SK-N-SH (cell line): ENCODE measurements around the gene SLC7A5. TPM values are rescaled to one million over a fixed set of nuclear protein-coding genes. Genes with fewer than 3 reads are reported as not detected.
"Not testable (repeated sequence)": the region's sequence is repeated elsewhere in the genome, so short reads cannot be mapped to it uniquely, and the experiment has no call there.

Experiments
- CTCF ChIA-PET: fragments of 300-600, 350-600 bp; formaldehyde crosslinking; extraction: SDS; loops from one replicate; lab custom pipeline; 2021; lab: Yijun Ruan, JAX
- POLR2A ChIA-PET: fragments of 350-600 bp; sonication (Branson Sonifier 250); formaldehyde crosslinking; extraction: SDS; loops from one replicate; lab custom pipeline; 2020; ENCODE audit warnings: antibody characterized with exemption, inconsistent platforms; lab: Yijun Ruan, JAX
- DNase-seq: peaks from one replicate; pipeline ENCODE4 v3.0.0; 2012
- H2AFZ ChIP-seq: fragments of 200-600 bp; sonication (generic); 2 replicates; pipeline ENCODE4 v1.8.1; 2016; ENCODE audit warnings: antibody characterized with exemption, mild to moderate bottlenecking, low read depth
- H3F3A ChIP-seq: fragments of 200-600 bp; sonication (generic); replicated peaks from 2 replicates; pipeline ENCODE3; 2016; ENCODE audit warnings: antibody characterized with exemption, mild to moderate bottlenecking; ENCODE audit not compliant: insufficient read depth
- H3K27ac ChIP-seq, 2 experiments: fragments of 200-500 bp in 1 of 2; fragments of 200-600 bp in 1 of 2; sonication (Bioruptor generic) in 1 of 2; sonication (generic), shearing (Covaris generic) in 1 of 2; 2 replicates each; pipeline versions ENCODE4 v1.5.1 to v1.6.1; 2014 to 2016; ENCODE audit warnings: low read depth in 2 of 2, inconsistent platforms in 1 of 2, low read length in 1 of 2, mild to moderate bottlenecking in 1 of 2, mixed read lengths in 1 of 2
- H3K27me3 ChIP-seq: fragments of 200-600 bp; sonication (generic), shearing (Covaris generic); 2 replicates; pipeline ENCODE4 v1.6.1; 2016; ENCODE audit warnings: mixed run types; ENCODE audit not compliant: insufficient read depth
- H3K36me3 ChIP-seq, 2 experiments: fragments of 200-500 bp in 1 of 2; fragments of 200-600 bp in 1 of 2; sonication (Bioruptor generic) in 1 of 2; sonication (generic) in 1 of 2; replicated peaks in 1 of 2; 2 replicates each; pipeline versions ENCODE3 to v1.5.1; 2014 to 2016; ENCODE audit warnings: low read length in 1 of 2, mild to moderate bottlenecking in 1 of 2; ENCODE audit not compliant: insufficient read depth in 2 of 2, control insufficient read depth in 1 of 2
- H3K4me1 ChIP-seq, 2 experiments: fragments of 200-500 bp in 1 of 2; fragments of 200-600 bp in 1 of 2; sonication (Bioruptor generic) in 1 of 2; sonication (generic), shearing (Covaris generic) in 1 of 2; 2 replicates each; pipeline versions ENCODE4 v1.5.1 to v1.6.1; 2014 to 2016; ENCODE audit warnings: low read depth in 1 of 2, low read length in 1 of 2, mixed run types in 1 of 2; ENCODE audit not compliant: insufficient read depth in 2 of 2, control insufficient read depth in 1 of 2
- H3K4me2 ChIP-seq: fragments of 200-600 bp; sonication (generic), shearing (Covaris generic); 2 replicates; pipeline ENCODE4 v1.6.1; 2017; ENCODE audit warnings: mixed run types
- H3K4me3 ChIP-seq, 2 experiments: fragments of 200-500 bp in 1 of 2; fragments of 200-600 bp in 1 of 2; sonication (Bioruptor generic) in 1 of 2; sonication (generic), shearing (Covaris generic) in 1 of 2; 2 replicates each; pipeline versions ENCODE4 v1.5.1 to v1.8.1; 2014 to 2016; ENCODE audit warnings: low read depth in 2 of 2, inconsistent platforms in 1 of 2, low read length in 1 of 2, mild to moderate bottlenecking in 1 of 2, mixed read lengths in 1 of 2, moderate library complexity in 1 of 2
- H3K79me2 ChIP-seq: fragments of 200-600 bp; sonication (generic); 2 replicates; pipeline ENCODE4 v1.8.1; 2017; ENCODE audit warnings: mild to moderate bottlenecking; ENCODE audit not compliant: insufficient read depth
- H3K9ac ChIP-seq: fragments of 200-600 bp; sonication (generic); 2 replicates; pipeline ENCODE4 v1.6.1; 2017; ENCODE audit warnings: mixed run types
- H3K9me2 ChIP-seq: fragments of 200-600 bp; sonication (generic); 2 replicates; pipeline ENCODE4 v1.6.1; 2017; ENCODE audit warnings: mixed run types
- H3K9me3 ChIP-seq: fragments of 200-600 bp; sonication (generic); 2 replicates; pipeline ENCODE4 v1.6.1; 2017; ENCODE audit warnings: mixed run types, mild to moderate bottlenecking, moderate library complexity
- H4K20me1 ChIP-seq: fragments of 200-600 bp; sonication (generic); 2 replicates; pipeline ENCODE4 v1.6.1; 2017; ENCODE audit warnings: mild to moderate bottlenecking, mixed run types; ENCODE audit not compliant: insufficient read depth
- EZH2phosphoT487 ChIP-seq: fragments of 200-600 bp; sonication (generic); IDR thresholded peaks from 2 replicates; pipeline ENCODE4 v1.6.1; 2017; ENCODE audit warnings: low read depth, mixed run types, mild to moderate bottlenecking, antibody characterized with exemption, moderate library complexity, borderline replicate concordance
- MEF2A ChIP-seq: IDR thresholded peaks from 2 replicates; pipeline ENCODE4 v1.4.0; 2012; ENCODE audit warnings: low read depth, borderline replicate concordance
- NFIC ChIP-seq: IDR thresholded peaks from 2 replicates; pipeline ENCODE4 v1.4.0; 2012; ENCODE audit warnings: borderline replicate concordance
- NRF1 ChIP-seq: IDR thresholded peaks from 2 replicates; pipeline ENCODE4 v1.6.1; 2012; ENCODE audit warnings: low read depth, mild to moderate bottlenecking, low read length
- RAD21 ChIP-seq: IDR thresholded peaks from 2 replicates; pipeline ENCODE4 v1.6.1; 2012; ENCODE audit warnings: mild to moderate bottlenecking, low read length
- SMC3 ChIP-seq: IDR thresholded peaks from 2 replicates; pipeline ENCODE4 v1.6.1; 2012; ENCODE audit warnings: low read depth, low read length, improper control_type of control experiment
- TCF12 ChIP-seq: IDR thresholded peaks from 2 replicates; pipeline ENCODE4 v1.4.0; 2012
- TEAD4 ChIP-seq: IDR thresholded peaks from 2 replicates; pipeline ENCODE4 v1.4.0; 2012; ENCODE audit warnings: mild to moderate bottlenecking, borderline replicate concordance; ENCODE audit not compliant: insufficient read depth
- ZBTB33 ChIP-seq: IDR thresholded peaks from 2 replicates; pipeline ENCODE4 v1.4.0; 2012; ENCODE audit warnings: low read depth, borderline replicate concordance
- WGBS: methylation state at CpG from one replicate; pipeline ENCODE4 v1.1.6; 2017; ENCODE audit warnings: low lambda C conversion rate; 5-methylcytosine and 5-hydroxymethylcytosine counted together
- polyA plus RNA-seq, 3 experiments: library from polyadenylated mRNA; depleted of rRNA; stranded (reverse); fragments of >200 nt; gene quantifications; 2 replicates each; pipeline ENCODE4 v1.2.3, GENCODE V29; 2012
- TF ChIP-seq, protein P1 (sequence below): IDR thresholded peaks from 2 replicates; pipeline ENCODE4; 2012

SLC7A5 gene
- polyA plus RNA-seq, 1 of the 3 experiments (the other 2 are of a cell fraction): 15.1 TPM

DNA sequence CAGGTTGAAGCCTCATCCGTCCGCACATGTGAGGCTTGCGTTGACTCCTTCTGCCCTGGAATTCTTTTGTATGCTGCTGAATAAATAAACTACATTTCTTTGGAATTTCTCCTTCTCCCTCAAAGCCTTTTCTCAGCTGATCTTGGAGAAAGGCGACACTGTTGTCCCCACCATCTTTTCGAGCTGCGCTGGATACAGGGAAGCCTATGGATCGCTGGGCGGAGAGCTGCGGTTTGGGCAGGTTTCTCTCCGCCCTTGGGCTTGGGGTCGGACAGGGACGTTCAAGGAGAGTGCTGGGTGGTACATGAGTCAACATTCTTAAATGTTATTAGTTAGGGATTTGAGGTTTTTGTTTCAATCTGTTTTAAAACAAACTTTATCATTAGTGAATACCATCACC is 31.2 kb upstream of the SLC7A5 start:
- H3K4me3 ChIP-seq, H4K20me1 ChIP-seq, H3K27ac ChIP-seq, H3K9me2 ChIP-seq, H3K79me2 ChIP-seq, DNase-seq, H3K9me3 ChIP-seq, H3K27me3 ChIP-seq, H3F3A ChIP-seq, H3K36me3 ChIP-seq, H3K4me2 ChIP-seq, H3K4me1 ChIP-seq, H3K9ac ChIP-seq, POLR2A ChIA-PET, H2AFZ ChIP-seq: not testable (repeated sequence)
- CTCF ChIA-PET: interaction anchor here (1.1 to 2.3 kb wide), 3 partner anchors 29 to 132 kb away, joined by 3 to 13 read pairs (median 4); no protein-coding TSS in a partner anchor
- 84% methylated on average over 12 of the region's 12 CpGs for WGBS

- Histone ChIP-seq H3K79me2 (no peaks in the 10 kb centered on the region), H3K4me3 (no peak overlapping the region), H3K4me1 (no peaks in the 10 kb centered on the region; a peak in 1 of 4 replicates), H4K20me1 (no peaks in the 10 kb centered on the region), H3K27me3 (no peaks in the 10 kb centered on the region), H3K27ac (no peak overlapping the region), H3K9ac (no peak overlapping the region), H3F3A (no peaks in the 10 kb centered on the region), H3K4me2 (no peak overlapping the region), H3K9me2 (no peaks in the 10 kb centered on the region), H2AFZ (no peak overlapping the region), H3K36me3 (no peaks in the 10 kb centered on the region), H3K9me3 (no peaks in the 10 kb centered on the region)
- no peak for DNase-seq
- no peak for TF ChIP-seq TCF12
- no peak for TF ChIP-seq TEAD4
- TF ChIP-seq MEF2A: no peak
- no peak for TF ChIP-seq EZH2phosphoT487
- TF ChIP-seq, protein P1, sequence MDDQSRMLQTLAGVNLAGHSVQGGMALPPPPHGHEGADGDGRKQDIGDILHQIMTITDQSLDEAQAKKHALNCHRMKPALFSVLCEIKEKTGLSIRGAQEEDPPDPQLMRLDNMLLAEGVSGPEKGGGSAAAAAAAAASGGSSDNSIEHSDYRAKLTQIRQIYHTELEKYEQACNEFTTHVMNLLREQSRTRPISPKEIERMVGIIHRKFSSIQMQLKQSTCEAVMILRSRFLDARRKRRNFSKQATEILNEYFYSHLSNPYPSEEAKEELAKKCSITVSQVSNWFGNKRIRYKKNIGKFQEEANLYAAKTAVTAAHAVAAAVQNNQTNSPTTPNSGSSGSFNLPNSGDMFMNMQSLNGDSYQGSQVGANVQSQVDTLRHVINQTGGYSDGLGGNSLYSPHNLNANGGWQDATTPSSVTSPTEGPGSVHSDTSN: no peak
- no peak for TF ChIP-seq ZBTB33
- TF ChIP-seq NRF1: no peak
- no peak for TF ChIP-seq RAD21
- no peak for TF ChIP-seq NFIC
- no peak for TF ChIP-seq SMC3
- POLR2A ChIA-PET: interaction anchor here (0.8 kb wide), 1 partner anchor 11 kb away, joined by 3 read pairs; no protein-coding TSS in a partner anchor
- CTCF ChIA-PET: interaction anchor here (0.7 to 2.5 kb wide), 3 partner anchors 23 to 119 kb away, joined by 4 to 16 read pairs (median 7); no protein-coding TSS in a partner anchor
- WGBS: 73% methylated on average over 7 of the region's 20 CpGs
These were observed 28.5 kb upstream of the SLC7A5 start for GRCh38 chr16:87897521-87898505.

- H3K79me2 ChIP-seq, H3K27me3 ChIP-seq, DNase-seq, H3K4me3 ChIP-seq, H3K9me3 ChIP-seq, H3K4me2 ChIP-seq, H2AFZ ChIP-seq, POLR2A ChIA-PET, H4K20me1 ChIP-seq, H3K9ac ChIP-seq, H3F3A ChIP-seq, H3K9me2 ChIP-seq, H3K36me3 ChIP-seq, H3K27ac ChIP-seq, H3K4me1 ChIP-seq: not testable (repeated sequence)
- CTCF ChIA-PET: interaction anchor here (0.7 to 2.5 kb wide), 3 partner anchors 22 to 118 kb away, joined by 4 to 16 read pairs (median 7); no protein-coding TSS in a partner anchor
- 84% methylated on average over 13 of the region's 16 CpGs for WGBS
These were observed 27.7 kb upstream of the SLC7A5 start for GRCh38 chr16:87896924-87897520.

DNA sequence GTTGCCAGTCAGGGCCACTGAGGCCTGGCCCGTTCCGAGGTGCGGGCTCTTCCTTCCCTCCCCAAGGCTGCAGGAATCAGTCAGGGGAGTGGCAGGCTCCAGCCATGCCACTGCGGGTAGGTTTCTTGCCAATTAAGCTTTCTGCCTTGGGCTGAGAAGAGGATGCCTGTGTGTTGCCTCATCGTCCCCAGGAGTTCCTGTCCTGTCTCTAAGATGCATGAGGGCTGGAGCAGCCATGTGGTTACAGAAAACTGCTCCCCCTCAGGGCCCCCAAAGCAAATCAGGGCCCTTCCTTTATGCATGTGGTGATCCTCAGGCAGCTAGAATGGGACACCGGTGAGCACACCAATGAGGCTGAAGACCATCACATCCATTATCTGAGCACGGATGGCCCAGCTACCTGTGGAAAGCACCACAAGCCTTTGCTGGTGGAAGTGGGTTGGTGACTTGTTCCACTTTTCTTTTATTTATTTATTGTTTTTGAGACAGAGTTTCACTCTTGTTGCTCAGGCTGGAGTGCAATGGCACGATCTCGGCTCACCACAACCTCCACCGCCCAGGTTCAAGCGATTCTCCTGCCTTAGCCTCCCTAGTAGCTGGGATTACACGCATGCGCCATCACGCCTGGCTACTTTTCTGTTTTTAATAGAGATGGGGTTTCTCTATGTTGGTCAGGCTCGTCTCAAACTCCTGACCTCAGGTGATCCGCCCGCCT is 27.0 kb upstream of the SLC7A5 start:
- H3K79me2 ChIP-seq, H3K27me3 ChIP-seq, POLR2A ChIA-PET, H3K9ac ChIP-seq, H3K27ac ChIP-seq, H3K4me1 ChIP-seq, H4K20me1 ChIP-seq, H3K4me2 ChIP-seq, H3K36me3 ChIP-seq, H3K9me3 ChIP-seq, DNase-seq, H3K9me2 ChIP-seq, H3F3A ChIP-seq, H3K4me3 ChIP-seq, H2AFZ ChIP-seq: not testable (repeated sequence)
- WGBS: 91% methylated on average over 16 of the region's 17 CpGs
- CTCF ChIA-PET: interaction anchor here (1.0 to 2.2 kb wide), 2 partner anchors 25 to 117 kb away, joined by 5 to 7 read pairs; no protein-coding TSS in a partner anchor
